ENCODE results near the gene KCNF1.
A peak's percentile ranks its signal among the peaks of the same experiment; 100 is the strongest.

KCNF1 gene

DNA sequence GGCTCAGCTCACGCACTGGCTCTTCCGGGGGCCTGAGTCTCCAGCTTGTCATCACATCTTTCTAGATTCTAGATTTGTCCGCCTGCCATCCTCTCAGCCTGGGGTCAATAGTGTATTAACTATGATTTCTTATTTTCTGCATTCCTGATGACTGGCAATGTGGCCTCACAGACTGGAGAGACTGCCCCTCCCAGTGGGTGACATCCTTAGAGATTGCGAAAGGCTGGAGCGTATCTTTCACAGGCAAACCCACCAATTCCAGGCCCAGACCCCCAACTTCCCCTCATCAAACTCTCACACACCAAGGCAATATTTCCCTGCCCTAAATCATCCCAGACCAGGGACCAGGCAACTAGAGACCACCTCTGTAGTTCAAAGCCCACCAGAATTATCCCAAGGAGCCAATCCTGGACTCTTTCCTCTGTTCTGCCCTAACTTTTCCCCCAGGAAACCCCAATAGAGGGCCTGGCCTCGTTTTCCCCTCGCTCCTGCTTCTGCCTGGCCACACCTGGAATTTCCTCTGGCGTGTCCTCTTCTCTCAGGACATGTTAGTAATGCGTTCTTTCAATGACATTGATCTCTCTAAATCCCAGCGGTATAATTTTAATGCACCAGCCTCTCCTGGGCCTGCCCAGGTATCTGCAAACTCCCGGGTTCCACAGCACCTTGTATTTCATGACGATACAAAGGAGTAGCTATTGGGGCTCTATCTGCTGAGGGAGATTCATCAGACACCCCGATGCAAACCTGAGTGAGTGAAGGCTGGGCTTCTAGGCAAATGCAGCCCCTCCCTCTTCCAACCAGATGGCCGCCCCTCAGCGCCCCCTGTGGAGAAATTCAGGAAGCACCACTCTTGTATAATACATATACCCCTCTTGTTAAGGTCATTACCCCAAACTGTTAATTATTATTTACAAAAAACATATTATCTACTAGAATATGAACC, 2.4 kb upstream of the KCNF1 start:
- H4K20me1 ChIP-seq (ENCODE audit: control insufficient read depth, insufficient read depth, low read depth, low read length) = no peaks in the 10 kb centered on the region
- no peaks in the 10 kb centered on the region for H3K36me3 ChIP-seq (ENCODE audit: control insufficient read depth, low read length)
- H3K27ac ChIP-seq (ENCODE audit: low read depth, low read length) = no peak overlapping the region
- TF ChIP-seq, protein P1, sequence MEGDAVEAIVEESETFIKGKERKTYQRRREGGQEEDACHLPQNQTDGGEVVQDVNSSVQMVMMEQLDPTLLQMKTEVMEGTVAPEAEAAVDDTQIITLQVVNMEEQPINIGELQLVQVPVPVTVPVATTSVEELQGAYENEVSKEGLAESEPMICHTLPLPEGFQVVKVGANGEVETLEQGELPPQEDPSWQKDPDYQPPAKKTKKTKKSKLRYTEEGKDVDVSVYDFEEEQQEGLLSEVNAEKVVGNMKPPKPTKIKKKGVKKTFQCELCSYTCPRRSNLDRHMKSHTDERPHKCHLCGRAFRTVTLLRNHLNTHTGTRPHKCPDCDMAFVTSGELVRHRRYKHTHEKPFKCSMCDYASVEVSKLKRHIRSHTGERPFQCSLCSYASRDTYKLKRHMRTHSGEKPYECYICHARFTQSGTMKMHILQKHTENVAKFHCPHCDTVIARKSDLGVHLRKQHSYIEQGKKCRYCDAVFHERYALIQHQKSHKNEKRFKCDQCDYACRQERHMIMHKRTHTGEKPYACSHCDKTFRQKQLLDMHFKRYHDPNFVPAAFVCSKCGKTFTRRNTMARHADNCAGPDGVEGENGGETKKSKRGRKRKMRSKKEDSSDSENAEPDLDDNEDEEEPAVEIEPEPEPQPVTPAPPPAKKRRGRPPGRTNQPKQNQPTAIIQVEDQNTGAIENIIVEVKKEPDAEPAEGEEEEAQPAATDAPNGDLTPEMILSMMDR (IDR thresholded peaks at IDR 0.05; ENCODE audit: low read depth, low read length, poor library complexity, severe bottlenecking) = peak; percentile 65
- TF ChIP-seq EZH2phosphoT487 (IDR thresholded peaks at IDR 0.05; ENCODE audit: borderline replicate concordance, low read length) = no peak
- no peaks in the 10 kb centered on the region for H3K9me2 ChIP-seq (replicated peaks; ENCODE audit: control insufficient read depth, low read length)
- no peaks in the 10 kb centered on the region for H3F3A ChIP-seq (ENCODE audit: control insufficient read depth, insufficient read depth)
- no peaks in the 10 kb centered on the region for H3K9me3 ChIP-seq (ENCODE audit: control insufficient read depth, insufficient read depth, low read length)
- no peaks in the 10 kb centered on the region for H3K4me1 ChIP-seq (ENCODE audit: control insufficient read depth, low read length)
- no peak overlapping the region for H3K4me2 ChIP-seq (ENCODE audit: low read length)
- no peak overlapping the region for H3K4me3 ChIP-seq (ENCODE audit: low read length)
- no peaks in the 10 kb centered on the region for H3K27me3 ChIP-seq (ENCODE audit: control insufficient read depth, low read length)
- H3K79me2 ChIP-seq (ENCODE audit: control insufficient read depth, low read length) = no peaks in the 10 kb centered on the region

DNA sequence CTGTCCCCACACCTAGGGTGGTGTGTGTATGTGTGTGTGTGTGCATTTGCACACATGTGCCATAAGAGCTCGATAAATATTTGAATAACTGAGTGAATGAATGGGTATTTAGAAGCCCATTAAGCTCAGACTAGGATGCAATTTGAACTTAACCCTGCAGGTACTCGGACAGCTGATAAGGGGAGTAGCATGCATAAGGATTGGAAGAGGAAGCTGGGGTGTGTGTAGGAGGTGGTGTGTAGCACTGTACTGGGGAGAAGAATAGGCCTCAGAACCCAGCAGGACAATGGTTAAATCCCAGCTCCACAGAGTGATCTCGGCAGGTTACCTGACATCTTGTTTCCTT, 1.8 kb upstream of the KCNF1 start:
- H3K27me3 ChIP-seq (ENCODE audit: control insufficient read depth, low read length) = no peaks in the 10 kb centered on the region
- H3F3A ChIP-seq (ENCODE audit: control insufficient read depth, insufficient read depth) = no peaks in the 10 kb centered on the region
- TF ChIP-seq, protein P1 (IDR thresholded peaks at IDR 0.05; ENCODE audit: low read depth, low read length, poor library complexity, severe bottlenecking) = peak; percentile 9
- no peak for TF ChIP-seq EZH2phosphoT487 (IDR thresholded peaks at IDR 0.05; ENCODE audit: borderline replicate concordance, low read length)
- no peaks in the 10 kb centered on the region for H3K79me2 ChIP-seq (ENCODE audit: control insufficient read depth, low read length)
- H3K4me3 ChIP-seq (ENCODE audit: low read length) = no peak overlapping the region
- H3K4me2 ChIP-seq (ENCODE audit: low read length) = no peak overlapping the region
- H4K20me1 ChIP-seq (ENCODE audit: control insufficient read depth, insufficient read depth, low read depth, low read length) = no peaks in the 10 kb centered on the region
- no peaks in the 10 kb centered on the region for H3K36me3 ChIP-seq (ENCODE audit: control insufficient read depth, low read length)
- H3K9me3 ChIP-seq (ENCODE audit: control insufficient read depth, insufficient read depth, low read length) = no peaks in the 10 kb centered on the region
- H3K27ac ChIP-seq (ENCODE audit: low read depth, low read length) = no peak overlapping the region
- H3K4me1 ChIP-seq (ENCODE audit: control insufficient read depth, low read length) = no peaks in the 10 kb centered on the region
- H3K9me2 ChIP-seq (replicated peaks; ENCODE audit: control insufficient read depth, low read length) = no peaks in the 10 kb centered on the region

DNA sequence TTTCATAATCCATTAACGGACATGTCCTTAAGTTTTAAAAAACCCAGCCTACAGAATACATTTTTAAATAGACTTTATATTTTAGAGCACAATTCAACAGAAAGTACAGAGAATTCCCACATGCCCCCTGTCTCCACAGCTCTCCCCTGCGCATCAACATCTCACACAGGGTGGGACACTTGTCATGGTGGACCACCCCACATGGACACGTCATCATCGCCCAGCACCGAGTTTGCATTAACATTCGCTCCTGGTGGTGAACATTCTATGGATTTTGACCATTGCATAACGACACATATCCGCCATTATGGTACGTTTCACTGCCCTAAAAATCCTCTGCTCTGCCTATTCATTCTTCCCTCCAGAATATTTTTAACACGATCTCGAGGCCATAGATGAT, 1.1 kb upstream of the KCNF1 start:
- Histone ChIP-seq H3K4me1 (ENCODE audit: control insufficient read depth, low read length) (no peaks in the 10 kb centered on the region), H3K79me2 (ENCODE audit: control insufficient read depth, low read length) (no peaks in the 10 kb centered on the region), H3K27ac (ENCODE audit: low read depth, low read length) (no peak overlapping the region), H3F3A (ENCODE audit: control insufficient read depth, insufficient read depth) (no peaks in the 10 kb centered on the region), H3K9me3 (ENCODE audit: control insufficient read depth, insufficient read depth, low read length) (no peaks in the 10 kb centered on the region), H3K27me3 (ENCODE audit: control insufficient read depth, low read length) (no peaks in the 10 kb centered on the region), H4K20me1 (ENCODE audit: control insufficient read depth, insufficient read depth, low read depth, low read length) (no peaks in the 10 kb centered on the region), H3K4me3 (ENCODE audit: low read length) (no peak overlapping the region), H3K9me2 (replicated peaks; ENCODE audit: control insufficient read depth, low read length) (no peaks in the 10 kb centered on the region), H3K36me3 (ENCODE audit: control insufficient read depth, low read length) (no peaks in the 10 kb centered on the region), H3K4me2 (ENCODE audit: low read length) (no peak overlapping the region)
- no peak for TF ChIP-seq EZH2phosphoT487 (IDR thresholded peaks at IDR 0.05; ENCODE audit: borderline replicate concordance, low read length)
- TF ChIP-seq, protein P1 (IDR thresholded peaks at IDR 0.05; ENCODE audit: low read depth, low read length, poor library complexity, severe bottlenecking) = no peak
